K562 (cell line): ENCODE results near the gene CD46. TPM values are rescaled to one million over a fixed set of nuclear protein-coding genes. Genes with fewer than 3 reads are reported as not detected.

Experiments
- CBX8 ChIP-seq: fragments of 200-600 bp; sonication (generic); IDR thresholded peaks from 2 replicates; pipeline ENCODE4 v1.6.1; 2012; ENCODE audit warnings: borderline replicate concordance, mixed run types, low read depth, mild to moderate bottlenecking, moderate library complexity, mixed read lengths, low read length, control low read depth, inconsistent platforms; ENCODE audit not compliant: poor library complexity, severe bottlenecking; ENCODE audit errors: extremely low read depth
- HNRNPLL ChIP-seq: fragments of 200-400 bp; formaldehyde crosslinking; IDR thresholded peaks from 2 replicates; pipeline ENCODE4 v1.6.1; 2017; ENCODE audit warnings: low read length, low read depth, mild to moderate bottlenecking; ENCODE audit not compliant: poor library complexity, severe bottlenecking
- KAT7 ChIP-seq: sonication (generic); formaldehyde crosslinking; IDR thresholded peaks from 2 replicates; pipeline ENCODE4 v1.8.0; 2022; ENCODE audit warnings: missing genetic modification reagents, mild to moderate bottlenecking, borderline replicate concordance
- LCOR ChIP-seq: sonication (generic); formaldehyde crosslinking; IDR thresholded peaks from 2 replicates; pipeline ENCODE4 v1.8.0; 2022; ENCODE audit warnings: mild to moderate bottlenecking, missing genetic modification reagents
- MEIS2 ChIP-seq: fragments of 450-650 bp; IDR thresholded peaks from 2 replicates; pipeline ENCODE4 v1.6.1; 2014; ENCODE audit warnings: mild to moderate bottlenecking; ENCODE audit not compliant: partially characterized antibody
- SETDB1 ChIP-seq: IDR thresholded peaks from one replicate; pipeline ENCODE4 v1.6.1; 2012; ENCODE audit warnings: low read length, control low read depth, inconsistent platforms
- SMAD4 ChIP-seq: fragments of 250-450 bp; sonication (Bioruptor Pico); conservative IDR thresholded peaks from 2 replicates; pipeline ENCODE4 v1.8.0; 2021; ENCODE audit warnings: inconsistent platforms, mild to moderate bottlenecking, moderate library complexity
- TRIM28 ChIP-seq: fragments of 450-650 bp; IDR thresholded peaks from 2 replicates; pipeline ENCODE4 v1.6.1; 2017
- polyA plus RNA-seq, 8 experiments: library from polyadenylated mRNA; depleted of rRNA in 4 of 8; stranded (reverse) in 5 of 8; unstranded in 3 of 8; fragments of >200 nt; fragmentation: Nextera tagmentation in 2 of 8; fragmentation: Illumina TruSeq in 1 of 8; extraction: Ambion mirVana in 2 of 8; extraction: Trizol in 1 of 8; gene quantifications; 2 replicates each; pipeline versions ENCODE4 v1.2.1 to v1.2.3, GENCODE V29; 2011 to 2014; ENCODE audit warnings: inconsistent platforms in 1 of 8, missing spikeins in 1 of 8
- total RNA-seq, 7 experiments: library from RNA; depleted of rRNA in 6 of 7; stranded (reverse); fragments of >200 nt in 6 of 7; fragmentation: Illumina TruSeq in 2 of 7; extraction: Trizol in 2 of 7; gene quantifications; 2 replicates each; pipeline versions ENCODE4 v1.2.1 to v1.2.3, GENCODE V29; 2011 to 2021; ENCODE audit warnings: low replicate concordance in 1 of 7
- TF ChIP-seq, protein P1 (sequence below): sonication (generic); formaldehyde crosslinking; IDR thresholded peaks from 2 replicates; pipeline ENCODE4 v1.8.0; 2022; ENCODE audit warnings: mild to moderate bottlenecking, missing genetic modification reagents, borderline replicate concordance
- TF ChIP-seq, protein P2 (sequence below): fragments of 450-650 bp; formaldehyde crosslinking; conservative IDR thresholded peaks from 2 replicates; pipeline ENCODE4 v1.4.0; 2022; ENCODE audit warnings: mild to moderate bottlenecking, missing genetic modification characterization
- TF ChIP-seq, protein P3 (sequence below): fragments of 450-650 bp; IDR thresholded peaks from 2 replicates; pipeline ENCODE4 v1.6.1; 2016; ENCODE audit warnings: mild to moderate bottlenecking, moderate library complexity
- TF ChIP-seq, protein P4 (sequence below): fragments of 450-650 bp; IDR thresholded peaks from 2 replicates; pipeline ENCODE4 v1.6.1; 2016

CD46 gene
- total and polyA plus RNA-seq, 9 of the 15 experiments (the other 6 are each of a cell fraction or from before 2014, with no cell fraction given) = 87.9 to 374 (median 156) TPM

DNA sequence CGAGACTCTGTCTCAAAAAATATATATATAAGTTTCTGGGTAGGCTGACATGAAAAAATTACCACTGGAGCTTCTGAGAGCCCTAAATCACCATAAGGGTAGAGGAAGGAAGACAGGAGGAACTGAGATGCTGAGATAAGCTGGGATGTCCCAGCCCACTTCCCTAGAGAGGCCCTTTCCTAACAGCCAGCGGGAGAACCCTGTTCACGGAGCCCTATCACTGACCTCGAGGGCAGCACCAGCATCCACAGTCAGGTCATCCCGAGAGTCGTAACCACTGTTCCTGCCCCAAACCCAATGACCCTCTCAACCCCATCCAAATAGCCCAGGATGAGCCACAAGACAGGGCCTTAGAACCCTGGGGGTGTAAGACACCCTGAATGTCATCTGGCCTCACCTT is 81.5 kb downstream of the CD46 start (continued):
- TF ChIP-seq, protein P1, sequence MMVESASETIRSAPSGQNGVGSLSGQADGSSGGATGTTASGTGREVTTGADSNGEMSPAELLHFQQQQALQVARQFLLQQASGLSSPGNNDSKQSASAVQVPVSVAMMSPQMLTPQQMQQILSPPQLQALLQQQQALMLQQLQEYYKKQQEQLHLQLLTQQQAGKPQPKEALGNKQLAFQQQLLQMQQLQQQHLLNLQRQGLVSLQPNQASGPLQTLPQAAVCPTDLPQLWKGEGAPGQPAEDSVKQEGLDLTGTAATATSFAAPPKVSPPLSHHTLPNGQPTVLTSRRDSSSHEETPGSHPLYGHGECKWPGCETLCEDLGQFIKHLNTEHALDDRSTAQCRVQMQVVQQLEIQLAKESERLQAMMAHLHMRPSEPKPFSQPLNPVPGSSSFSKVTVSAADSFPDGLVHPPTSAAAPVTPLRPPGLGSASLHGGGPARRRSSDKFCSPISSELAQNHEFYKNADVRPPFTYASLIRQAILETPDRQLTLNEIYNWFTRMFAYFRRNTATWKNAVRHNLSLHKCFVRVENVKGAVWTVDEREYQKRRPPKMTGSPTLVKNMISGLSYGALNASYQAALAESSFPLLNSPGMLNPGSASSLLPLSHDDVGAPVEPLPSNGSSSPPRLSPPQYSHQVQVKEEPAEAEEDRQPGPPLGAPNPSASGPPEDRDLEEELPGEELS = no peak
- TF ChIP-seq LCOR (CRISPR knock-in tag) (no peak), MEIS2 (peak; percentile 88), HNRNPLL (no peak), SETDB1 (no peak), TRIM28 (no peak), CBX8 (no peak), KAT7 (CRISPR knock-in tag) (no peak), SMAD4 (CRISPR knock-in tag) (peak; percentile 27; the same call in 1 of the 2 replicates)
- TF ChIP-seq, protein P2, sequence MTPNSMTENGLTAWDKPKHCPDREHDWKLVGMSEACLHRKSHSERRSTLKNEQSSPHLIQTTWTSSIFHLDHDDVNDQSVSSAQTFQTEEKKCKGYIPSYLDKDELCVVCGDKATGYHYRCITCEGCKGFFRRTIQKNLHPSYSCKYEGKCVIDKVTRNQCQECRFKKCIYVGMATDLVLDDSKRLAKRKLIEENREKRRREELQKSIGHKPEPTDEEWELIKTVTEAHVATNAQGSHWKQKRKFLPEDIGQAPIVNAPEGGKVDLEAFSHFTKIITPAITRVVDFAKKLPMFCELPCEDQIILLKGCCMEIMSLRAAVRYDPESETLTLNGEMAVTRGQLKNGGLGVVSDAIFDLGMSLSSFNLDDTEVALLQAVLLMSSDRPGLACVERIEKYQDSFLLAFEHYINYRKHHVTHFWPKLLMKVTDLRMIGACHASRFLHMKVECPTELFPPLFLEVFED (CRISPR knock-in tag) = 0 out of 2 replicates have a peak, but pooled peaks have one; percentile 28
- TF ChIP-seq, protein P3, sequence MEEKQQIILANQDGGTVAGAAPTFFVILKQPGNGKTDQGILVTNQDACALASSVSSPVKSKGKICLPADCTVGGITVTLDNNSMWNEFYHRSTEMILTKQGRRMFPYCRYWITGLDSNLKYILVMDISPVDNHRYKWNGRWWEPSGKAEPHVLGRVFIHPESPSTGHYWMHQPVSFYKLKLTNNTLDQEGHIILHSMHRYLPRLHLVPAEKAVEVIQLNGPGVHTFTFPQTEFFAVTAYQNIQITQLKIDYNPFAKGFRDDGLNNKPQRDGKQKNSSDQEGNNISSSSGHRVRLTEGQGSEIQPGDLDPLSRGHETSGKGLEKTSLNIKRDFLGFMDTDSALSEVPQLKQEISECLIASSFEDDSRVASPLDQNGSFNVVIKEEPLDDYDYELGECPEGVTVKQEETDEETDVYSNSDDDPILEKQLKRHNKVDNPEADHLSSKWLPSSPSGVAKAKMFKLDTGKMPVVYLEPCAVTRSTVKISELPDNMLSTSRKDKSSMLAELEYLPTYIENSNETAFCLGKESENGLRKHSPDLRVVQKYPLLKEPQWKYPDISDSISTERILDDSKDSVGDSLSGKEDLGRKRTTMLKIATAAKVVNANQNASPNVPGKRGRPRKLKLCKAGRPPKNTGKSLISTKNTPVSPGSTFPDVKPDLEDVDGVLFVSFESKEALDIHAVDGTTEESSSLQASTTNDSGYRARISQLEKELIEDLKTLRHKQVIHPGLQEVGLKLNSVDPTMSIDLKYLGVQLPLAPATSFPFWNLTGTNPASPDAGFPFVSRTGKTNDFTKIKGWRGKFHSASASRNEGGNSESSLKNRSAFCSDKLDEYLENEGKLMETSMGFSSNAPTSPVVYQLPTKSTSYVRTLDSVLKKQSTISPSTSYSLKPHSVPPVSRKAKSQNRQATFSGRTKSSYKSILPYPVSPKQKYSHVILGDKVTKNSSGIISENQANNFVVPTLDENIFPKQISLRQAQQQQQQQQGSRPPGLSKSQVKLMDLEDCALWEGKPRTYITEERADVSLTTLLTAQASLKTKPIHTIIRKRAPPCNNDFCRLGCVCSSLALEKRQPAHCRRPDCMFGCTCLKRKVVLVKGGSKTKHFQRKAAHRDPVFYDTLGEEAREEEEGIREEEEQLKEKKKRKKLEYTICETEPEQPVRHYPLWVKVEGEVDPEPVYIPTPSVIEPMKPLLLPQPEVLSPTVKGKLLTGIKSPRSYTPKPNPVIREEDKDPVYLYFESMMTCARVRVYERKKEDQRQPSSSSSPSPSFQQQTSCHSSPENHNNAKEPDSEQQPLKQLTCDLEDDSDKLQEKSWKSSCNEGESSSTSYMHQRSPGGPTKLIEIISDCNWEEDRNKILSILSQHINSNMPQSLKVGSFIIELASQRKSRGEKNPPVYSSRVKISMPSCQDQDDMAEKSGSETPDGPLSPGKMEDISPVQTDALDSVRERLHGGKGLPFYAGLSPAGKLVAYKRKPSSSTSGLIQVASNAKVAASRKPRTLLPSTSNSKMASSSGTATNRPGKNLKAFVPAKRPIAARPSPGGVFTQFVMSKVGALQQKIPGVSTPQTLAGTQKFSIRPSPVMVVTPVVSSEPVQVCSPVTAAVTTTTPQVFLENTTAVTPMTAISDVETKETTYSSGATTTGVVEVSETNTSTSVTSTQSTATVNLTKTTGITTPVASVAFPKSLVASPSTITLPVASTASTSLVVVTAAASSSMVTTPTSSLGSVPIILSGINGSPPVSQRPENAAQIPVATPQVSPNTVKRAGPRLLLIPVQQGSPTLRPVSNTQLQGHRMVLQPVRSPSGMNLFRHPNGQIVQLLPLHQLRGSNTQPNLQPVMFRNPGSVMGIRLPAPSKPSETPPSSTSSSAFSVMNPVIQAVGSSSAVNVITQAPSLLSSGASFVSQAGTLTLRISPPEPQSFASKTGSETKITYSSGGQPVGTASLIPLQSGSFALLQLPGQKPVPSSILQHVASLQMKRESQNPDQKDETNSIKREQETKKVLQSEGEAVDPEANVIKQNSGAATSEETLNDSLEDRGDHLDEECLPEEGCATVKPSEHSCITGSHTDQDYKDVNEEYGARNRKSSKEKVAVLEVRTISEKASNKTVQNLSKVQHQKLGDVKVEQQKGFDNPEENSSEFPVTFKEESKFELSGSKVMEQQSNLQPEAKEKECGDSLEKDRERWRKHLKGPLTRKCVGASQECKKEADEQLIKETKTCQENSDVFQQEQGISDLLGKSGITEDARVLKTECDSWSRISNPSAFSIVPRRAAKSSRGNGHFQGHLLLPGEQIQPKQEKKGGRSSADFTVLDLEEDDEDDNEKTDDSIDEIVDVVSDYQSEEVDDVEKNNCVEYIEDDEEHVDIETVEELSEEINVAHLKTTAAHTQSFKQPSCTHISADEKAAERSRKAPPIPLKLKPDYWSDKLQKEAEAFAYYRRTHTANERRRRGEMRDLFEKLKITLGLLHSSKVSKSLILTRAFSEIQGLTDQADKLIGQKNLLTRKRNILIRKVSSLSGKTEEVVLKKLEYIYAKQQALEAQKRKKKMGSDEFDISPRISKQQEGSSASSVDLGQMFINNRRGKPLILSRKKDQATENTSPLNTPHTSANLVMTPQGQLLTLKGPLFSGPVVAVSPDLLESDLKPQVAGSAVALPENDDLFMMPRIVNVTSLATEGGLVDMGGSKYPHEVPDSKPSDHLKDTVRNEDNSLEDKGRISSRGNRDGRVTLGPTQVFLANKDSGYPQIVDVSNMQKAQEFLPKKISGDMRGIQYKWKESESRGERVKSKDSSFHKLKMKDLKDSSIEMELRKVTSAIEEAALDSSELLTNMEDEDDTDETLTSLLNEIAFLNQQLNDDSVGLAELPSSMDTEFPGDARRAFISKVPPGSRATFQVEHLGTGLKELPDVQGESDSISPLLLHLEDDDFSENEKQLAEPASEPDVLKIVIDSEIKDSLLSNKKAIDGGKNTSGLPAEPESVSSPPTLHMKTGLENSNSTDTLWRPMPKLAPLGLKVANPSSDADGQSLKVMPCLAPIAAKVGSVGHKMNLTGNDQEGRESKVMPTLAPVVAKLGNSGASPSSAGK = no peak
- TF ChIP-seq, protein P4, sequence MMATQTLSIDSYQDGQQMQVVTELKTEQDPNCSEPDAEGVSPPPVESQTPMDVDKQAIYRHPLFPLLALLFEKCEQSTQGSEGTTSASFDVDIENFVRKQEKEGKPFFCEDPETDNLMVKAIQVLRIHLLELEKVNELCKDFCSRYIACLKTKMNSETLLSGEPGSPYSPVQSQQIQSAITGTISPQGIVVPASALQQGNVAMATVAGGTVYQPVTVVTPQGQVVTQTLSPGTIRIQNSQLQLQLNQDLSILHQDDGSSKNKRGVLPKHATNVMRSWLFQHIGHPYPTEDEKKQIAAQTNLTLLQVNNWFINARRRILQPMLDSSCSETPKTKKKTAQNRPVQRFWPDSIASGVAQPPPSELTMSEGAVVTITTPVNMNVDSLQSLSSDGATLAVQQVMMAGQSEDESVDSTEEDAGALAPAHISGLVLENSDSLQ = peak; percentile 83
